ENCODE measurements around the gene COMMD7.

The COMMD7 gene

GRCh38 chr20:32743237-32744112 lies at the start of gene COMMD7:
Gene COMMD7, minus strand, starts transcription at chr20:32743467. Its CDS starts 76 bp downstream, at chr20:32743391.
- no peak for DNase-seq (ENCODE audit: low read depth)

GRCh38 chr20:32792731-32793458 lies 49.6 kb upstream of the COMMD7 start:
- DNase-seq (ENCODE audit: low read depth) = no peak

GRCh38 chr20:32792316-32792715 lies 49.0 kb upstream of the COMMD7 start:
- no peak for DNase-seq (ENCODE audit: low read depth)

GRCh38 chr20:32790751-32791057 lies 47.4 kb upstream of the COMMD7 start:
- no peak for DNase-seq (ENCODE audit: low read depth)

GRCh38 chr20:32789896-32790750 lies 46.9 kb upstream of the COMMD7 start:
- DNase-seq (ENCODE audit: low read depth) = peak; percentile 36

- DNase-seq (ENCODE audit: low read depth) = no peak
Measured at GRCh38 chr20:32787168-32787567, 43.9 kb upstream of the COMMD7 start.

- no peak for DNase-seq (ENCODE audit: low read depth)
Measured at GRCh38 chr20:32786059-32786760, 42.9 kb upstream of the COMMD7 start.

- DNase-seq (ENCODE audit: low read depth) = no peak
Measured at GRCh38 chr20:32784369-32785080, 41.3 kb upstream of the COMMD7 start.

- DNase-seq (ENCODE audit: low read depth) = no peak
Measured at GRCh38 chr20:32780749-32781655, 37.7 kb upstream of the COMMD7 start.

GRCh38 chr20:32780278-32780677 lies 37.0 kb upstream of the COMMD7 start:
- DNase-seq (ENCODE audit: low read depth) = no peak

- DNase-seq (ENCODE audit: low read depth) = no peak
Measured at GRCh38 chr20:32779500-32780211, 36.4 kb upstream of the COMMD7 start.

GRCh38 chr20:32777177-32777956 lies 34.1 kb upstream of the COMMD7 start:
- no peak for DNase-seq (ENCODE audit: low read depth)

- DNase-seq (ENCODE audit: low read depth) = no peak
Measured at GRCh38 chr20:32775336-32775991, 32.2 kb upstream of the COMMD7 start.

GRCh38 chr20:32773855-32774254 lies 30.6 kb upstream of the COMMD7 start:
- DNase-seq (ENCODE audit: low read depth) = no peak

- no peak for DNase-seq (ENCODE audit: low read depth)
Measured at GRCh38 chr20:32773223-32773622, 30.0 kb upstream of the COMMD7 start.

- no peak for DNase-seq (ENCODE audit: low read depth)
Measured at GRCh38 chr20:32772046-32772445, 28.8 kb upstream of the COMMD7 start.

- no peak for DNase-seq (ENCODE audit: low read depth)
Measured at GRCh38 chr20:32767418-32768198, 24.3 kb upstream of the COMMD7 start.

Measured in HS-5 (cell line).